Heart left ventricle (tissue), 16 donors: ENCODE measurements around the gene MTCP1. TPM values are rescaled to one million over a fixed set of nuclear protein-coding genes. Genes with fewer than 3 reads are reported as not detected.

Source experiments
- ATAC-seq, 4 donors: fragments of 200-7000 bp; cut with Tn5 transposase; one replicate each; pipeline ENCODE4 v1.9.1; 2020 to 2022; ENCODE audit warnings: moderate library complexity in 4 of 4, mild to moderate bottlenecking in 3 of 4, moderate number of reproducible peaks in 1 of 4
- DNase-seq, 5 donors: peaks; one replicate each; pipeline ENCODE4 v3.0.0-alpha.2; 2020
- H3K27ac ChIP-seq, 12 donors: fragments of 200-600 bp; sonication (generic) in 4 of 12; one replicate each; pipeline versions ENCODE4 v1.5.0 to v1.8.0; 2016 to 2022; ENCODE audit warnings: mild to moderate bottlenecking in 2 of 12
- H3K27me3 ChIP-seq, 9 donors: fragments of 200-600 bp; sonication (generic) in 2 of 9; one replicate each; pipeline versions ENCODE4 v1.5.1 to v1.8.0; 2016 to 2022; ENCODE audit warnings: mild to moderate bottlenecking in 3 of 9
- H3K36me3 ChIP-seq, 9 donors: fragments of 200-600 bp; sonication (generic) in 2 of 9; one replicate each; pipeline versions ENCODE4 v1.5.0 to v1.8.0; 2018 to 2022; ENCODE audit warnings: mild to moderate bottlenecking in 2 of 9
- H3K4me1 ChIP-seq, 12 donors: fragments of 200-600 bp; sonication (generic) in 4 of 12; one replicate each; pipeline versions ENCODE4 v1.5.0 to v1.8.0; 2016 to 2022; ENCODE audit warnings: mild to moderate bottlenecking in 3 of 12
- H3K4me3 ChIP-seq, 12 donors: fragments of 200-600 bp; sonication (generic) in 4 of 12; one replicate each; pipeline versions ENCODE4 v1.5.0 to v1.8.0; 2017 to 2022; ENCODE audit warnings: mild to moderate bottlenecking in 9 of 12, moderate library complexity in 4 of 12
- H3K9me3 ChIP-seq, 12 donors: fragments of 200-600 bp; sonication (generic) in 4 of 12; one replicate each; pipeline versions ENCODE4 v1.5.0 to v1.8.0; 2016 to 2022; ENCODE audit warnings: mild to moderate bottlenecking in 1 of 12
- CTCF ChIP-seq, 12 donors: fragments of 200-600 bp; sonication (generic) in 4 of 12; IDR thresholded peaks; one replicate each; pipeline versions ENCODE4 v1.5.0 to v1.8.0; 2018 to 2022; ENCODE audit warnings: antibody characterized with exemption in 12 of 12, mild to moderate bottlenecking in 5 of 12
- POLR2A ChIP-seq, 2 donors: fragments of 450-650 bp; IDR thresholded peaks; one replicate each; pipeline ENCODE4 v1.6.1; 2017; ENCODE audit warnings: antibody characterized with exemption in 2 of 2, mild to moderate bottlenecking in 2 of 2, moderate library complexity in 2 of 2
- WGBS, 4 donors: extraction: QIAGEN DNeasy Blood & Tissue Kit in 2 of 4; methylation state at CpG; one replicate each; pipeline versions ENCODE4 v1.1.5 to v1.1.7; 2013 to 2018; 5-methylcytosine and 5-hydroxymethylcytosine counted together
- intact Hi-C, 10 donors: fragments of 100-400 bp; cut with DNase I; formaldehyde crosslinking; loops; one replicate each; pipeline versions ENCODE4 v1.11.1 to v1.14.2; 2022
- polyA plus RNA-seq, 2 donors: library from polyadenylated mRNA; stranded (reverse); fragments of 200-250 nt; gene quantifications; one replicate each; pipeline ENCODE4 v1.2.3, GENCODE V29; 2013
- total RNA-seq, 9 donors: library from RNA; depleted of rRNA in 2 of 9; stranded (reverse); fragments of >200 nt in 2 of 9; fragmentation: NEBNext Ultra II Directional in 3 of 9; extraction: Animal tissue kit (Norgen Biotek cat#: 25700) in 3 of 9; gene quantifications; one replicate each; pipeline versions ENCODE4 v1.1.0 to v1.2.4, GENCODE V29; 2016 to 2023
- donor health status: ischemic (EF 13 %, LVEDD 7.1; RV severe dilation, severe dysfunction).
- donor health status: healthy with polysubstance abuse.
- donor health status: DM: no; HTN: yes; CAD: no.
- donor health status: DM: no; HTN: no; CAD: no.
- donor health status: ischemic (EF 25% LVEDD 6.9; RV normal size, moderate dysfunction).
- donor health status: ischemic (EF 25% LVEDD 5.7; RV mildly dilated, moderate dysfunction).
- donor health status: healthy.
- donor health status: DM: yes; HTN: yes; CAD: no.
- donor health status: ischemic (EF 35%, LVEDD 5.7; RV mildly dilated, moderate dysfunction).
- donor health status: nonischemic (EF 11% LVEDD 7.7; RV severe dilation, severe dysfunction).
- donor health status: DM: yes; HTN: yes; CAD: no.
- donor health status: PGD.
- donor health status: ischemic (EF 29% LVEDD 5.4; RV normal size, mild dysfunction).
- donor health status: nonischemic (EF 23%, LVEDD 6.1; RV moderate dilation, normal function).

The MTCP1 gene
- total and polyA plus RNA-seq, 11 donors, result 0.24 to 185 (median 44.8) TPM

GRCh38 chrX:155070038-155070437 is 898 bp downstream of the MTCP1 start:
- peaks cover 0 to 28% (median 9%) of the 10 kb centered on the region in 12 donors for H3K4me1 ChIP-seq
- ATAC-seq, result no peak

GRCh38 chrX:155069414-155069813 is 1.5 kb downstream of the MTCP1 start:
- TF ChIP-seq POLR2A (IDR thresholded peaks at IDR 0.05), result no peak
- TF ChIP-seq CTCF (IDR thresholded peaks at IDR 0.05), result no peak
- 59 to 100% (median 82%) methylated on average over 1 of the region's 1 CpG for WGBS, 4 donors
- Histone ChIP-seq H3K27me3 (no peaks in the 10 kb centered on the region), H3K36me3 (peaks cover 0 to 11% (median 0%) of the 10 kb centered on the region in 9 donors), H3K9me3 (no peaks in the 10 kb centered on the region), H3K4me3 (peak overlapping the region in 10 of 12 donors; percentile 38 to 94 (median 71)), H3K4me1 (peaks cover 0 to 28% (median 9%) of the 10 kb centered on the region in 12 donors), H3K27ac (peak overlapping the region in 2 of 12 donors; percentile 24 to 93)
- ATAC-seq (no peak), DNase-seq (no peak)
- intact Hi-C loops, result no loop called here

More at GRCh38 chrX:155070038-155070437, 898 bp downstream of the MTCP1 start:
- Histone ChIP-seq H3K4me3 (peak overlapping the region in 11 of 12 donors; percentile 38 to 94 (median 71)), H3K36me3 (peaks cover 0 to 16% (median 0%) of the 10 kb centered on the region in 9 donors), H3K27ac (peak overlapping the region in 10 of 12 donors; percentile 80 to 94 (median 87)), H3K27me3 (no peaks in the 10 kb centered on the region), H3K9me3 (no peaks in the 10 kb centered on the region)
- WGBS, 4 donors, result 4 to 53% (median 22%) methylated on average over 12 of the region's 12 CpGs
- no peak for TF ChIP-seq CTCF (IDR thresholded peaks at IDR 0.05)
- TF ChIP-seq POLR2A (IDR thresholded peaks at IDR 0.05), result no peak
- DNase-seq, result no peak
- intact Hi-C loops, result no loop called here

- Histone ChIP-seq H3K4me1 (peaks cover 0 to 28% (median 9%) of the 10 kb centered on the region in 12 donors), H3K9me3 (no peaks in the 10 kb centered on the region), H3K36me3 (peaks cover 0 to 14% (median 0%) of the 10 kb centered on the region in 9 donors), H3K27ac (no peak overlapping the region), H3K4me3 (no peak overlapping the region), H3K27me3 (no peaks in the 10 kb centered on the region)
- DNase-seq (no peak), ATAC-seq (no peak)
- 52 to 69% (median 63%) methylated on average over 1 of the region's 1 CpG for WGBS, 4 donors
- TF ChIP-seq CTCF (IDR thresholded peaks at IDR 0.05) (no peak), POLR2A (IDR thresholded peaks at IDR 0.05) (no peak)
- intact Hi-C loops, result no loop called here
These were observed 2.8 kb downstream of the MTCP1 start for GRCh38 chrX:155068165-155068564.

- H3K27ac ChIP-seq, result no peak overlapping the region
- H3K4me1 ChIP-seq, result peaks cover 0 to 26% (median 6%) of the 10 kb centered on the region in 12 donors
- H3K27me3 ChIP-seq, result no peaks in the 10 kb centered on the region
- 74 to 90% (median 82%) methylated on average over 8 of the region's 8 CpGs for WGBS, 4 donors
- no peak overlapping the region for H3K4me3 ChIP-seq
- intact Hi-C loops, result no loop called here
- no peak for DNase-seq
- TF ChIP-seq CTCF (IDR thresholded peaks at IDR 0.05) (no peak), POLR2A (IDR thresholded peaks at IDR 0.05) (no peak)
- ATAC-seq, result no peak
- peaks cover 0 to 30% (median 8%) of the 10 kb centered on the region in 9 donors for H3K36me3 ChIP-seq
- no peaks in the 10 kb centered on the region for H3K9me3 ChIP-seq
These were observed 5.8 kb downstream of the MTCP1 start for GRCh38 chrX:155065035-155065734.
